Measurements from ENCODE around the gene ERAP2.

The ERAP2 gene

DNA sequence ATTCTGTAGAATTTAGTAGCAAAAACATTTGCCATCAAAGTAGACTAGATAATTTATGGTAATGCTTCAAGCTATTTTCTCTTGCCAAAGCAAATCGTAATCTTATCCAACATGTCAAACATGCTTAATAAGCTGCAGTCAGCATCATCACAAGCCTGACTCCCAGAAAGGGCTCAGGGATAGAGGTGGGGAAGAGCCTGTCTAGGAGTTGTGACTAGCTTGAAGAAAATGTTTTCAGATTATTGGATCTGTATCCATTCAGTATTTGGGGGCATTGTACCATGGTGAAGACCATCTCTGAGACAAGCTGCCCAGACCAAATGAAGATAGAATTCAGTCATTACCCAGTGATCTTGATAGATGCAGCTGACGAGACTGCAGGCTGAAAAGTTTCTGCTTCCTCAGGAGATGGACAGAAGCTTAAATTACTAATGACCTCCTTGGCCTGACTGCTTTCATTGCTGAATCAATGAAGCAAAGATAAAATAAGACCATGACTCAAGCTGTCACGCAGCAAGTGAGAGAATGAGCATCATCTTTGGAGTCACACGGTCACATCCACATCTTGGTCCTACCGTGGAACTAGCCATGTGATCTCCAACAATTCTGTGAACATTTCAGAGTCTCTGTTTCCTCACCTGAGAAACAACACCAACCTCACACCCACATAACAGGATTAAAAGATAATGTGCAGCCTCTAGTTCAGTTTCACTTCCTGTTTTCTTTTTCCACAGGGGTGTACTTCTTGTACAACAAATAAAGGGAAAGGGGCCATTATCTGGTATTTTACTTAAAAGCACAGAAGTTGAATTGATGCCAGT is 9.4 kb downstream of the ERAP2 start:
- H3K4me3 ChIP-seq (ENCODE audit: severe bottlenecking): no peak overlapping the region
- ATAC-seq (ENCODE audit: low read depth) (no peak), DNase-seq (ENCODE audit: low spot score) (no peak)
- H3K27me3 ChIP-seq (ENCODE audit: insufficient read depth, poor library complexity, severe bottlenecking): no peaks in the 10 kb centered on the region
- peaks cover 32% of the 10 kb centered on the region for H3K36me3 ChIP-seq (ENCODE audit: low read depth)
- peaks cover 9% of the 10 kb centered on the region for H3K4me1 ChIP-seq (ENCODE audit: insufficient read depth, poor library complexity, severe bottlenecking)
- no peaks in the 10 kb centered on the region for H3K9me3 ChIP-seq (ENCODE audit: severe bottlenecking)
- TF ChIP-seq, protein P1, sequence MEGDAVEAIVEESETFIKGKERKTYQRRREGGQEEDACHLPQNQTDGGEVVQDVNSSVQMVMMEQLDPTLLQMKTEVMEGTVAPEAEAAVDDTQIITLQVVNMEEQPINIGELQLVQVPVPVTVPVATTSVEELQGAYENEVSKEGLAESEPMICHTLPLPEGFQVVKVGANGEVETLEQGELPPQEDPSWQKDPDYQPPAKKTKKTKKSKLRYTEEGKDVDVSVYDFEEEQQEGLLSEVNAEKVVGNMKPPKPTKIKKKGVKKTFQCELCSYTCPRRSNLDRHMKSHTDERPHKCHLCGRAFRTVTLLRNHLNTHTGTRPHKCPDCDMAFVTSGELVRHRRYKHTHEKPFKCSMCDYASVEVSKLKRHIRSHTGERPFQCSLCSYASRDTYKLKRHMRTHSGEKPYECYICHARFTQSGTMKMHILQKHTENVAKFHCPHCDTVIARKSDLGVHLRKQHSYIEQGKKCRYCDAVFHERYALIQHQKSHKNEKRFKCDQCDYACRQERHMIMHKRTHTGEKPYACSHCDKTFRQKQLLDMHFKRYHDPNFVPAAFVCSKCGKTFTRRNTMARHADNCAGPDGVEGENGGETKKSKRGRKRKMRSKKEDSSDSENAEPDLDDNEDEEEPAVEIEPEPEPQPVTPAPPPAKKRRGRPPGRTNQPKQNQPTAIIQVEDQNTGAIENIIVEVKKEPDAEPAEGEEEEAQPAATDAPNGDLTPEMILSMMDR (IDR thresholded peaks at IDR 0.05; ENCODE audit: poor library complexity, severe bottlenecking): no peak
- H3K27ac ChIP-seq (ENCODE audit: poor library complexity, severe bottlenecking): no peak overlapping the region

DNA sequence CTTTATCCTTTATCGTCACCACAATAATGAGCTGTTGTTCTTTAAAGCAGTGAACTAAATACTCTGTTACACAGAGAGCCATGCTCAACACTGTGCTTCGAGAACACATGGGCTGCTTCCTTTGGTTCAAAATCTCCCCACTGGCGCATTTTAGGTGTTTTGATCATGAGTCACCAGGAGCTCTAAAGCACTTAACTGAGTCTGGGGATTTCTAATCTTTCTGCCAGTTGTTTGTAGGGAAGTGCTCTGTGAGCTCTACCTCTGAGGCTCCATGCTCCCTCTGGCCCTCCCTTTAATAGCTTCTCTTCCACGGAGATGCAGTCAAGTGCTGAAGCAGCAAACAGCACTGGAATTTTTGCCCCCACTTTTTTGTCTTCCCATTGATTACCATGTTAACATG is 17.0 kb downstream of the ERAP2 start:
- no peaks in the 10 kb centered on the region for H3K27me3 ChIP-seq (ENCODE audit: insufficient read depth, poor library complexity, severe bottlenecking)
- no peak overlapping the region for H3K4me3 ChIP-seq (ENCODE audit: severe bottlenecking)
- no peak overlapping the region for H3K27ac ChIP-seq (ENCODE audit: poor library complexity, severe bottlenecking)
- H3K36me3 ChIP-seq (ENCODE audit: low read depth): peaks cover 63% of the 10 kb centered on the region
- DNase-seq (ENCODE audit: low spot score) (no peak), ATAC-seq (ENCODE audit: low read depth) (no peak)
- no peaks in the 10 kb centered on the region for H3K4me1 ChIP-seq (ENCODE audit: insufficient read depth, poor library complexity, severe bottlenecking)
- TF ChIP-seq, protein P1 (IDR thresholded peaks at IDR 0.05; ENCODE audit: poor library complexity, severe bottlenecking): no peak
- H3K9me3 ChIP-seq (ENCODE audit: severe bottlenecking): no peaks in the 10 kb centered on the region

DNA sequence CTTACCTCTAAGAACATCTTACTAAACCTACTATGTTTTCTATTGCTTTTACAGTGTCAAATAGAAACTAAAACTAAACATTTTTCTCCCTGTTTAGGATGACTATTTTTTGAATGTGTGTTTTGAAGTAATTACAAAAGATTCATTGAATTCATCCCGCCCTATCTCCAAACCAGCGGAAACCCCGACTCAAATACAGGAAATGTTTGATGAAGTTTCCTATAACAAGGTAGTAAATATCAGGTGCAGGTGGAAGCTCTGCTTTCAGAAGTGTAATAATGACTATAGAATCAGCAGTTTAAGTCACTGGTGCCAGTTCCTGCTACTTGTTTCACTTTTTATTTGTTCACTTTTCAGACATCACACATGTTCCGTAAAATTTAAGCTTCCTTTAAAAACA is 20.0 kb downstream of the ERAP2 start:
- DNase-seq (ENCODE audit: low spot score) (no peak), ATAC-seq (ENCODE audit: low read depth) (no peak)
- Histone ChIP-seq H3K9me3 (ENCODE audit: severe bottlenecking) (no peaks in the 10 kb centered on the region), H3K27me3 (ENCODE audit: insufficient read depth, poor library complexity, severe bottlenecking) (no peaks in the 10 kb centered on the region), H3K36me3 (ENCODE audit: low read depth) (peaks cover 54% of the 10 kb centered on the region), H3K4me1 (ENCODE audit: insufficient read depth, poor library complexity, severe bottlenecking) (no peaks in the 10 kb centered on the region), H3K4me3 (ENCODE audit: severe bottlenecking) (no peak overlapping the region), H3K27ac (ENCODE audit: poor library complexity, severe bottlenecking) (no peak overlapping the region)
- TF ChIP-seq, protein P1 (IDR thresholded peaks at IDR 0.05; ENCODE audit: poor library complexity, severe bottlenecking): no peak

DNA sequence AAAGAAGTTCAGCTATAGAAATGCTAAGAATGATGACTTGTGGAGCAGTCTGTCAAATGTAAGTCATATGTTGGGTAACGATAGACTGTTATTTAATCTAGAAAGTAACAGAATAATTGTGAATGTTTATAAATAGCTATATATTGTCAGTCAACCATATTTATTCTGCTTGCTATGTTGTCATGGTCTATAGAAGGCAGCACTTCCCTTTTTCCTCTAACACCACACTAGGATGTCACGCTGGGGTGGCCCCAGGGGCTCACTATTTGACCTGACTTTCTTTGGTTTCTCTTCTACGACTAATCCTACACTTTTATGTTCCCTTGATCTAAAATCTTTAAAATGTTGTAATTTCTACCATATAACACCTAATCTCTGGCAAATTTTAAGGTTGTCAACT is 20.5 kb downstream of the ERAP2 start:
- Histone ChIP-seq H3K27me3 (ENCODE audit: insufficient read depth, poor library complexity, severe bottlenecking) (no peaks in the 10 kb centered on the region), H3K36me3 (ENCODE audit: low read depth) (peaks cover 53% of the 10 kb centered on the region), H3K9me3 (ENCODE audit: severe bottlenecking) (no peaks in the 10 kb centered on the region), H3K4me1 (ENCODE audit: insufficient read depth, poor library complexity, severe bottlenecking) (no peaks in the 10 kb centered on the region), H3K4me3 (ENCODE audit: severe bottlenecking) (no peak overlapping the region), H3K27ac (ENCODE audit: poor library complexity, severe bottlenecking) (no peak overlapping the region)
- no peak for DNase-seq (ENCODE audit: low spot score)
- ATAC-seq (ENCODE audit: low read depth): no peak
- TF ChIP-seq, protein P1 (IDR thresholded peaks at IDR 0.05; ENCODE audit: poor library complexity, severe bottlenecking): no peak

DNA sequence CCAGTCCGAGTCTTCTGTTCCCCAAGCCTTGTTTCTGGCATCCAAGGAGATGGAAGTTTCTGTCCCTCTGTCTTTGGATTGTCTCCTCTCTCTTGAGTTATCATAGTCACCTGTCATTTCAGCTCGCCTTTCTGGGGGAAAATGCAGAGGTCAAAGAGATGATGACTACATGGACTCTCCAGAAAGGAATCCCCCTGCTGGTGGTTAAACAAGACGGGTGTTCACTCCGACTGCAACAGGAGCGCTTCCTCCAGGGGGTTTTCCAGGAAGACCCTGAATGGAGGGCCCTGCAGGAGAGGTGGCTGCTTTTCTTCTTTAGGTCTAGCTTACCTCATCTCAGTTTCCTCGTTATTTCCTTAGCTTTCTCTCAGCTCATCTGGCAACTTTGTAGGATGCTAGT is 25.1 kb downstream of the ERAP2 start:
- TF ChIP-seq, protein P1 (IDR thresholded peaks at IDR 0.05; ENCODE audit: poor library complexity, severe bottlenecking): no peak
- no peak for ATAC-seq (ENCODE audit: low read depth)
- no peak overlapping the region for H3K4me3 ChIP-seq (ENCODE audit: severe bottlenecking)
- H3K27me3 ChIP-seq (ENCODE audit: insufficient read depth, poor library complexity, severe bottlenecking): no peaks in the 10 kb centered on the region
- no peaks in the 10 kb centered on the region for H3K9me3 ChIP-seq (ENCODE audit: severe bottlenecking)
- no peaks in the 10 kb centered on the region for H3K4me1 ChIP-seq (ENCODE audit: insufficient read depth, poor library complexity, severe bottlenecking)
- peaks cover 47% of the 10 kb centered on the region for H3K36me3 ChIP-seq (ENCODE audit: low read depth)
- H3K27ac ChIP-seq (ENCODE audit: poor library complexity, severe bottlenecking): no peak overlapping the region
- no peak for DNase-seq (ENCODE audit: low spot score)

Data from RWPE2 (cell line).